CD14-positive monocyte (primary cell): ENCODE results near the gene ACBD6. TPM values are rescaled to one million over a fixed set of nuclear protein-coding genes. Genes with fewer than 3 reads are reported as not detected.

ENCODE experiments used
- DNase-seq, 3 donors: peaks; one replicate each; pipeline ENCODE4 v3.0.0-alpha.2; 2011 to 2022
- H2AFZ ChIP-seq: 2 replicates; pipeline ENCODE4 v1.6.0; 2012; ENCODE audit warnings: mild to moderate bottlenecking, low read depth, low read length, inconsistent platforms; ENCODE audit not compliant: insufficient read depth, poor library complexity, severe bottlenecking
- H3K27ac ChIP-seq, 2 donors: 1 replicate in 1 of 2; 2 replicates in 1 of 2; pipeline ENCODE4 v1.5.1; 2012 to 2013; ENCODE audit warnings: low read length in 2 of 2, control low read depth in 1 of 2, inconsistent platforms in 1 of 2, low read depth in 1 of 2, mild to moderate bottlenecking in 1 of 2
- H3K27me3 ChIP-seq, 2 donors: one replicate each; pipeline versions ENCODE4 v1.6.0 to v1.6.1; 2011 to 2013; ENCODE audit warnings: low read length in 2 of 2; ENCODE audit not compliant: control insufficient read depth in 2 of 2, insufficient read depth in 2 of 2
- H3K36me3 ChIP-seq, 2 donors: replicated peaks in 1 of 2; 1 replicate in 1 of 2; 2 replicates in 1 of 2; pipeline versions ENCODE4 v1.5.1 to v1.6.1; 2012 to 2013; ENCODE audit warnings: low read length in 2 of 2, control low read depth in 1 of 2, inconsistent platforms in 1 of 2, mild to moderate bottlenecking in 1 of 2; ENCODE audit not compliant: insufficient read depth in 2 of 2, control insufficient read depth in 1 of 2
- H3K4me1 ChIP-seq, 2 donors: 1 replicate in 1 of 2; 2 replicates in 1 of 2; pipeline versions ENCODE4 v1.5.1 to v1.6.1; 2012 to 2013; ENCODE audit warnings: low read length in 2 of 2, control low read depth in 1 of 2, inconsistent platforms in 1 of 2, mild to moderate bottlenecking in 1 of 2, moderate library complexity in 1 of 2; ENCODE audit not compliant: insufficient read depth in 2 of 2, control insufficient read depth in 1 of 2
- H3K4me2 ChIP-seq: replicated peaks from 2 replicates; pipeline ENCODE3; 2012; ENCODE audit warnings: low read length, moderate library complexity, mild to moderate bottlenecking; ENCODE audit not compliant: poor library complexity, severe bottlenecking; ENCODE audit errors: extremely low read depth
- H3K4me3 ChIP-seq, 3 experiments: fragments of 200-600 bp in 1 of 3; sonication (generic) in 1 of 3; replicated peaks in 1 of 3; 1 replicate in 2 of 3; 2 replicates in 1 of 3; pipeline ENCODE4 v1.5.1; 2011 to 2013; ENCODE audit warnings: low read length in 3 of 3, mild to moderate bottlenecking in 3 of 3, control low read depth in 2 of 3, low read depth in 2 of 3, inconsistent platforms in 1 of 3, moderate library complexity in 1 of 3
- H3K79me2 ChIP-seq: 2 replicates; pipeline ENCODE4 v1.6.0; 2012; ENCODE audit warnings: mild to moderate bottlenecking, control low read depth, inconsistent platforms, low read length, moderate library complexity; ENCODE audit not compliant: insufficient read depth
- H3K9ac ChIP-seq: 2 replicates; pipeline ENCODE4 v1.6.0; 2017; ENCODE audit warnings: low read length, mild to moderate bottlenecking; ENCODE audit not compliant: insufficient read depth, poor library complexity, severe bottlenecking
- H3K9me3 ChIP-seq, 2 donors: replicated peaks in 1 of 2; 1 replicate in 1 of 2; 2 replicates in 1 of 2; pipeline versions ENCODE4 v1.5.1 to v1.6.1; 2012 to 2013; ENCODE audit warnings: low read length in 2 of 2, control low read depth in 1 of 2; ENCODE audit not compliant: control insufficient read depth in 1 of 2, insufficient read depth in 1 of 2
- H4K20me1 ChIP-seq: 2 replicates; pipeline ENCODE4 v1.6.0; 2012; ENCODE audit warnings: mild to moderate bottlenecking, low read length, control low read depth, moderate library complexity; ENCODE audit not compliant: insufficient read depth
- H3K27ac Mint-ChIP-seq, 7 donors: one replicate each; pipeline ENCODE4 v1.8.0; 2020; ENCODE audit warnings: mild to moderate bottlenecking in 7 of 7, mixed read lengths in 7 of 7, moderate library complexity in 6 of 7, inconsistent platforms in 2 of 7
- H3K27me3 Mint-ChIP-seq, 3 donors: one replicate each; pipeline ENCODE4 v1.8.0; 2021 to 2022; ENCODE audit warnings: low read depth in 3 of 3, mild to moderate bottlenecking in 3 of 3, mixed read lengths in 3 of 3, moderate library complexity in 3 of 3, inconsistent platforms in 1 of 3
- H3K36me3 Mint-ChIP-seq, 2 donors: one replicate each; pipeline ENCODE4 v1.8.0; 2020; ENCODE audit warnings: mixed read lengths in 2 of 2, inconsistent platforms in 1 of 2, mild to moderate bottlenecking in 1 of 2
- H3K4me1 Mint-ChIP-seq: one replicate; pipeline ENCODE4 v1.8.0; 2020; ENCODE audit warnings: mild to moderate bottlenecking, mixed read lengths
- H3K4me3 Mint-ChIP-seq, 2 donors: one replicate each; pipeline ENCODE4 v1.8.0; 2020; ENCODE audit warnings: mild to moderate bottlenecking in 2 of 2, mixed read lengths in 2 of 2, moderate library complexity in 1 of 2
- H3K9me3 Mint-ChIP-seq, 7 donors: one replicate each; pipeline ENCODE4 v1.8.0; 2020 to 2022; ENCODE audit warnings: mixed read lengths in 7 of 7, mild to moderate bottlenecking in 6 of 7, moderate library complexity in 6 of 7, inconsistent platforms in 2 of 7
- CTCF ChIP-seq: fragments of 200-600 bp; IDR thresholded peaks from one replicate; pipeline ENCODE4 v1.8.0; 2022; ENCODE audit warnings: antibody characterized with exemption, mild to moderate bottlenecking
- WGBS: methylation state at CpG from one replicate; pipeline ENCODE4 v1.1.5; 2013; ENCODE audit warnings: missing lambda C conversion rate; ENCODE audit not compliant: insufficient coverage; 5-methylcytosine and 5-hydroxymethylcytosine counted together
- intact Hi-C, 2 donors: fragments of 100-400 bp; cut with micrococcal nuclease; formaldehyde crosslinking; loops; one replicate each; pipeline versions ENCODE4 v1.15.0 to v1.15.1; 2023
- polyA plus RNA-seq, 3 donors: library from polyadenylated mRNA; depleted of rRNA in 1 of 3; unstranded in 2 of 3; stranded (reverse) in 1 of 3; fragments of 300-500 nt in 2 of 3; fragments of >200 nt in 1 of 3; fragmentation: Illumina TruSeq in 2 of 3; gene quantifications; 1 replicate in 2 of 3; 2 replicates in 1 of 3; pipeline ENCODE4 v1.2.3, GENCODE V29; 2012 to 2021

Gene ACBD6
- polyA plus RNA-seq, 3 donors, result 19.3 to 35.3 (median 19.7) TPM

- H3K4me1 ChIP-seq, result peaks cover 0 to 16% of the 10 kb centered on the region in 2 donors
- H3K4me3 ChIP-seq, result no peak overlapping the region
- no CpG with 5 or more reads among the region's 1 CpG for WGBS
- H3K36me3 ChIP-seq, result no peaks in the 10 kb centered on the region
- H3K27ac ChIP-seq, result no peak overlapping the region
- Mint-ChIP-seq H3K4me1 (peaks cover 13% of the 10 kb centered on the region), H3K9me3 (peaks cover 0 to 4% (median 1%) of the 10 kb centered on the region in 7 donors), H3K27me3 (no peaks in the 10 kb centered on the region), H3K4me3 (no peak overlapping the region), H3K36me3 (peaks cover 10 to 13% of the 10 kb centered on the region in 2 donors), H3K27ac (peak overlapping the region in 1 of 7 donors; percentile 21)
- no peaks in the 10 kb centered on the region for H3K79me2 ChIP-seq
- no peak for TF ChIP-seq CTCF
- H2AFZ ChIP-seq, result no peak overlapping the region
- no peak overlapping the region for H3K4me2 ChIP-seq
- H3K9ac ChIP-seq, result no peak overlapping the region
- peak in 2 of 3 donors; percentile 3 to 10 for DNase-seq
- H3K9me3 ChIP-seq, result no peaks in the 10 kb centered on the region
- H3K27me3 ChIP-seq, result no peaks in the 10 kb centered on the region
- intact Hi-C loops, result no loop called here
- no peaks in the 10 kb centered on the region for H4K20me1 ChIP-seq
Measured at GRCh38 chr1:180343921-180344769, 158.2 kb downstream of the ACBD6 start.

GRCh38 chr1:180327089-180327488, 175.3 kb downstream of the ACBD6 start:
- Mint-ChIP-seq H3K27me3 (no peaks in the 10 kb centered on the region), H3K9me3 (peaks cover 8 to 24% (median 17%) of the 10 kb centered on the region in 7 donors), H3K4me1 (no peaks in the 10 kb centered on the region), H3K27ac (peak overlapping the region in 1 of 7 donors; percentile 40), H3K4me3 (no peak overlapping the region), H3K36me3 (peaks cover 0 to 5% of the 10 kb centered on the region in 2 donors)
- H3K4me2 ChIP-seq, result no peak overlapping the region
- peaks cover 0 to 7% of the 10 kb centered on the region in 2 donors for H3K9me3 ChIP-seq
- H3K36me3 ChIP-seq, result no peaks in the 10 kb centered on the region
- H4K20me1 ChIP-seq, result no peaks in the 10 kb centered on the region
- no peaks in the 10 kb centered on the region for H3K79me2 ChIP-seq
- 100% methylated on average over 2 of the region's 6 CpGs for WGBS
- H3K4me1 ChIP-seq, result no peaks in the 10 kb centered on the region
- no peak overlapping the region for H2AFZ ChIP-seq
- no peak for DNase-seq
- no peaks in the 10 kb centered on the region for H3K27me3 ChIP-seq
- intact Hi-C loops, result no loop called here
- H3K27ac ChIP-seq, result no peak overlapping the region
- no peak for TF ChIP-seq CTCF
- H3K4me3 ChIP-seq, result no peak overlapping the region
- H3K9ac ChIP-seq, result no peak overlapping the region
